SK-N-SH (cell line): ENCODE data around the gene MAP2K7. TPM values are rescaled to one million over a fixed set of nuclear protein-coding genes. Genes with fewer than 3 reads are reported as not detected.

ENCODE experiments used
- CTCF ChIA-PET: fragments of 300-600, 350-600 bp; formaldehyde crosslinking; extraction: SDS; loops from one replicate; lab custom pipeline; 2021; lab: Yijun Ruan, JAX
- POLR2A ChIA-PET: fragments of 350-600 bp; sonication (Branson Sonifier 250); formaldehyde crosslinking; extraction: SDS; loops from one replicate; lab custom pipeline; 2020; ENCODE audit warnings: antibody characterized with exemption, inconsistent platforms; lab: Yijun Ruan, JAX
- DNase-seq: peaks from one replicate; pipeline ENCODE4 v3.0.0; 2012
- H2AFZ ChIP-seq: fragments of 200-600 bp; sonication (generic); 2 replicates; pipeline ENCODE4 v1.8.1; 2016; ENCODE audit warnings: antibody characterized with exemption, mild to moderate bottlenecking, low read depth
- H3F3A ChIP-seq: fragments of 200-600 bp; sonication (generic); replicated peaks from 2 replicates; pipeline ENCODE3; 2016; ENCODE audit warnings: antibody characterized with exemption, mild to moderate bottlenecking; ENCODE audit not compliant: insufficient read depth
- H3K27ac ChIP-seq, 2 experiments: fragments of 200-500 bp in 1 of 2; fragments of 200-600 bp in 1 of 2; sonication (Bioruptor generic) in 1 of 2; sonication (generic), shearing (Covaris generic) in 1 of 2; 2 replicates each; pipeline versions ENCODE4 v1.5.1 to v1.6.1; 2014 to 2016; ENCODE audit warnings: low read depth in 2 of 2, inconsistent platforms in 1 of 2, low read length in 1 of 2, mild to moderate bottlenecking in 1 of 2, mixed read lengths in 1 of 2
- H3K27me3 ChIP-seq: fragments of 200-600 bp; sonication (generic), shearing (Covaris generic); 2 replicates; pipeline ENCODE4 v1.6.1; 2016; ENCODE audit warnings: mixed run types; ENCODE audit not compliant: insufficient read depth
- H3K36me3 ChIP-seq, 2 experiments: fragments of 200-500 bp in 1 of 2; fragments of 200-600 bp in 1 of 2; sonication (Bioruptor generic) in 1 of 2; sonication (generic) in 1 of 2; replicated peaks in 1 of 2; 2 replicates each; pipeline versions ENCODE3 to v1.5.1; 2014 to 2016; ENCODE audit warnings: low read length in 1 of 2, mild to moderate bottlenecking in 1 of 2; ENCODE audit not compliant: insufficient read depth in 2 of 2, control insufficient read depth in 1 of 2
- H3K4me1 ChIP-seq, 2 experiments: fragments of 200-500 bp in 1 of 2; fragments of 200-600 bp in 1 of 2; sonication (Bioruptor generic) in 1 of 2; sonication (generic), shearing (Covaris generic) in 1 of 2; 2 replicates each; pipeline versions ENCODE4 v1.5.1 to v1.6.1; 2014 to 2016; ENCODE audit warnings: low read depth in 1 of 2, low read length in 1 of 2, mixed run types in 1 of 2; ENCODE audit not compliant: insufficient read depth in 2 of 2, control insufficient read depth in 1 of 2
- H3K4me2 ChIP-seq: fragments of 200-600 bp; sonication (generic), shearing (Covaris generic); 2 replicates; pipeline ENCODE4 v1.6.1; 2017; ENCODE audit warnings: mixed run types
- H3K4me3 ChIP-seq, 2 experiments: fragments of 200-500 bp in 1 of 2; fragments of 200-600 bp in 1 of 2; sonication (Bioruptor generic) in 1 of 2; sonication (generic), shearing (Covaris generic) in 1 of 2; 2 replicates each; pipeline versions ENCODE4 v1.5.1 to v1.8.1; 2014 to 2016; ENCODE audit warnings: low read depth in 2 of 2, inconsistent platforms in 1 of 2, low read length in 1 of 2, mild to moderate bottlenecking in 1 of 2, mixed read lengths in 1 of 2, moderate library complexity in 1 of 2
- H3K79me2 ChIP-seq: fragments of 200-600 bp; sonication (generic); 2 replicates; pipeline ENCODE4 v1.8.1; 2017; ENCODE audit warnings: mild to moderate bottlenecking; ENCODE audit not compliant: insufficient read depth
- H3K9ac ChIP-seq: fragments of 200-600 bp; sonication (generic); 2 replicates; pipeline ENCODE4 v1.6.1; 2017; ENCODE audit warnings: mixed run types
- H3K9me2 ChIP-seq: fragments of 200-600 bp; sonication (generic); 2 replicates; pipeline ENCODE4 v1.6.1; 2017; ENCODE audit warnings: mixed run types
- H3K9me3 ChIP-seq: fragments of 200-600 bp; sonication (generic); 2 replicates; pipeline ENCODE4 v1.6.1; 2017; ENCODE audit warnings: mixed run types, mild to moderate bottlenecking, moderate library complexity
- H4K20me1 ChIP-seq: fragments of 200-600 bp; sonication (generic); 2 replicates; pipeline ENCODE4 v1.6.1; 2017; ENCODE audit warnings: mild to moderate bottlenecking, mixed run types; ENCODE audit not compliant: insufficient read depth
- EP300 ChIP-seq, 2 experiments: IDR thresholded peaks; 2 replicates each; pipeline versions ENCODE4 v1.4.0 to v1.6.1; 2012; ENCODE audit warnings: borderline replicate concordance in 1 of 2, low read depth in 1 of 2, low read length in 1 of 2
- FOXJ3 ChIP-seq: sonication (generic); formaldehyde crosslinking; IDR thresholded peaks from 2 replicates; pipeline ENCODE4 v1.5.1; 2020; ENCODE audit warnings: mild to moderate bottlenecking, missing genetic modification reagents
- FOXM1 ChIP-seq: IDR thresholded peaks from 2 replicates; pipeline ENCODE4 v1.4.0; 2012; ENCODE audit warnings: low read depth, mild to moderate bottlenecking
- GABPA ChIP-seq: IDR thresholded peaks from 2 replicates; pipeline ENCODE4 v1.4.0; 2012; ENCODE audit warnings: low read depth, mild to moderate bottlenecking
- GATA2 ChIP-seq: sonication (generic); formaldehyde crosslinking; IDR thresholded peaks from 2 replicates; pipeline ENCODE4 v1.5.0; 2020; ENCODE audit warnings: mild to moderate bottlenecking, missing genetic modification reagents
- JUND ChIP-seq: IDR thresholded peaks from 2 replicates; pipeline ENCODE4 v1.4.0; 2012
- MEF2A ChIP-seq: IDR thresholded peaks from 2 replicates; pipeline ENCODE4 v1.4.0; 2012; ENCODE audit warnings: low read depth, borderline replicate concordance
- NRF1 ChIP-seq: IDR thresholded peaks from 2 replicates; pipeline ENCODE4 v1.6.1; 2012; ENCODE audit warnings: low read depth, mild to moderate bottlenecking, low read length
- RAD21 ChIP-seq: IDR thresholded peaks from 2 replicates; pipeline ENCODE4 v1.6.1; 2012; ENCODE audit warnings: mild to moderate bottlenecking, low read length
- RCOR1 ChIP-seq: fragments of 150-350 bp; IDR thresholded peaks from 2 replicates; pipeline ENCODE4 v1.6.1; 2017; ENCODE audit warnings: antibody characterized with exemption, low read length
- TAF1 ChIP-seq: IDR thresholded peaks from 2 replicates; pipeline ENCODE4 v1.6.1; 2012; ENCODE audit warnings: low read depth, mild to moderate bottlenecking, low read length, moderate library complexity, borderline replicate concordance
- TCF12 ChIP-seq: IDR thresholded peaks from 2 replicates; pipeline ENCODE4 v1.4.0; 2012
- TEAD4 ChIP-seq: IDR thresholded peaks from 2 replicates; pipeline ENCODE4 v1.4.0; 2012; ENCODE audit warnings: mild to moderate bottlenecking, borderline replicate concordance; ENCODE audit not compliant: insufficient read depth
- USF1 ChIP-seq: IDR thresholded peaks from 2 replicates; pipeline ENCODE4 v1.4.0; 2012; ENCODE audit warnings: low read depth, borderline replicate concordance
- ZBTB33 ChIP-seq: IDR thresholded peaks from 2 replicates; pipeline ENCODE4 v1.4.0; 2012; ENCODE audit warnings: low read depth, borderline replicate concordance
- WGBS: methylation state at CpG from one replicate; pipeline ENCODE4 v1.1.6; 2017; ENCODE audit warnings: low lambda C conversion rate; 5-methylcytosine and 5-hydroxymethylcytosine counted together
- polyA plus RNA-seq, 3 experiments: library from polyadenylated mRNA; depleted of rRNA; stranded (reverse); fragments of >200 nt; gene quantifications; 2 replicates each; pipeline ENCODE4 v1.2.3, GENCODE V29; 2012
- TF ChIP-seq, protein P1 (sequence below): IDR thresholded peaks from 2 replicates; pipeline ENCODE4; 2012

MAP2K7 gene
- polyA plus RNA-seq, 1 of the 3 experiments (the other 2 are of a cell fraction), result 13.0 TPM

- TF ChIP-seq, protein P1, sequence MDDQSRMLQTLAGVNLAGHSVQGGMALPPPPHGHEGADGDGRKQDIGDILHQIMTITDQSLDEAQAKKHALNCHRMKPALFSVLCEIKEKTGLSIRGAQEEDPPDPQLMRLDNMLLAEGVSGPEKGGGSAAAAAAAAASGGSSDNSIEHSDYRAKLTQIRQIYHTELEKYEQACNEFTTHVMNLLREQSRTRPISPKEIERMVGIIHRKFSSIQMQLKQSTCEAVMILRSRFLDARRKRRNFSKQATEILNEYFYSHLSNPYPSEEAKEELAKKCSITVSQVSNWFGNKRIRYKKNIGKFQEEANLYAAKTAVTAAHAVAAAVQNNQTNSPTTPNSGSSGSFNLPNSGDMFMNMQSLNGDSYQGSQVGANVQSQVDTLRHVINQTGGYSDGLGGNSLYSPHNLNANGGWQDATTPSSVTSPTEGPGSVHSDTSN, result no peak
- no peak for TF ChIP-seq FOXJ3 (CRISPR knock-in tag)
Measured at GRCh38 chr19:7931221-7932061, 27.8 kb downstream of the MAP2K7 start (continued).

- ChIA-PET POLR2A (interaction anchor here (1.3 kb wide), 1 partner anchor 12 kb away, joined by 3 read pairs; no protein-coding TSS in a partner anchor), CTCF (interaction anchor here (6.7 kb wide), 1 partner anchor 11 kb away, joined by 69 read pairs; the partner anchor contains the start of gene TIMM44)
- Histone ChIP-seq H2AFZ (no peak overlapping the region), H4K20me1 (peaks cover 3% of the 10 kb centered on the region; the same call in 1 of the 2 replicates), H3K36me3 (peaks cover 32 to 41% of the 10 kb centered on the region in 2 experiments), H3K27me3 (no peaks in the 10 kb centered on the region), H3K79me2 (no peaks in the 10 kb centered on the region), H3K9me2 (no peaks in the 10 kb centered on the region), H3K4me1 (peaks cover 23 to 30% of the 10 kb centered on the region in 2 experiments), H3K4me3 (no peak overlapping the region), H3K27ac (no peak overlapping the region), H3K4me2 (no peak overlapping the region), H3K9me3 (no peaks in the 10 kb centered on the region), H3K9ac (no peak overlapping the region), H3F3A (peaks cover 37% of the 10 kb centered on the region)
- TF ChIP-seq ZBTB33 (no peak), FOXM1 (no peak), GABPA (no peak), JUND (no peak), GATA2 (CRISPR knock-in tag) (no peak), MEF2A (no peak), TAF1 (no peak), RCOR1 (no peak), TEAD4 (no peak), NRF1 (no peak), TCF12 (no peak), EP300 (IDR thresholded peaks at IDR 0.05; ENCODE audit: borderline replicate concordance in 1 of 2, low read depth in 1 of 2, low read length in 1 of 2) (no peak), RAD21 (no peak), USF1 (no peak)
- TF ChIP-seq, protein P1, result no peak
- no peak for DNase-seq
- 90% methylated on average over 2 of the region's 32 CpGs for WGBS
Measured at GRCh38 chr19:7932276-7932929, 28.7 kb downstream of the MAP2K7 start.
